Measurements from ENCODE around the gene NVL. TPM values are rescaled to one million over a fixed set of nuclear protein-coding genes. Genes with fewer than 3 reads are reported as not detected.

The NVL gene
- total RNA-seq, 4 donors from 2014 or later: 11.7 to 40.5 (median 15.4) TPM

- H3K4me3 ChIP-seq: no peak overlapping the region
- H3K4me1 ChIP-seq: peaks cover 0 to 34% (median 16%) of the 10 kb centered on the region in 3 donors
- no peaks in the 10 kb centered on the region for H3K9me3 ChIP-seq
- no peak overlapping the region for H3K27ac ChIP-seq
- no peaks in the 10 kb centered on the region for H3K27me3 ChIP-seq
- WGBS, 2 donors (ENCODE audit: low coverage in 1 of 2): 96% methylated on average over 4 to 10 of the region's 11 CpGs
- no peaks in the 10 kb centered on the region for H3K36me3 ChIP-seq
- no peak for TF ChIP-seq POLR2AphosphoS5 (IDR thresholded peaks at IDR 0.05)
- TF ChIP-seq EP300 (IDR thresholded peaks at IDR 0.05): no peak
- no peak for TF ChIP-seq CTCF (IDR thresholded peaks at IDR 0.05)
- no peak for ATAC-seq
Observed at GRCh38 chr1:224180783-224181452, 149.1 kb downstream of the NVL start.

GRCh38 chr1:224178894-224179293 lies 151.1 kb downstream of the NVL start:
- TF ChIP-seq POLR2AphosphoS5 (IDR thresholded peaks at IDR 0.05) (no peak), CTCF (IDR thresholded peaks at IDR 0.05) (no peak), POLR2A (IDR thresholded peaks at IDR 0.05) (no peak), EP300 (IDR thresholded peaks at IDR 0.05) (no peak)
- H3K4me1 ChIP-seq: peaks cover 0 to 24% (median 3%) of the 10 kb centered on the region in 3 donors
- no peaks in the 10 kb centered on the region for H3K36me3 ChIP-seq
- H3K4me3 ChIP-seq: no peak overlapping the region
- no peaks in the 10 kb centered on the region for H3K27me3 ChIP-seq
- no peak overlapping the region for H3K27ac ChIP-seq
- H3K9me3 ChIP-seq: no peaks in the 10 kb centered on the region
- WGBS, 2 donors (ENCODE audit: low coverage in 1 of 2): 81 to 89% methylated on average over 3 to 5 of the region's 5 CpGs
- no peak for ATAC-seq

GRCh38 chr1:224177356-224177999 lies 152.5 kb downstream of the NVL start:
- WGBS, 2 donors (ENCODE audit: low coverage in 1 of 2): 79 to 94% methylated on average over 3 to 6 of the region's 9 CpGs
- Histone ChIP-seq H3K36me3 (no peaks in the 10 kb centered on the region), H3K4me3 (no peak overlapping the region), H3K27me3 (no peaks in the 10 kb centered on the region), H3K9me3 (no peaks in the 10 kb centered on the region), H3K4me1 (peaks cover 0 to 21% (median 3%) of the 10 kb centered on the region in 3 donors), H3K27ac (no peak overlapping the region)
- ATAC-seq: no peak
- TF ChIP-seq EP300 (IDR thresholded peaks at IDR 0.05) (no peak), POLR2AphosphoS5 (IDR thresholded peaks at IDR 0.05) (no peak), POLR2A (IDR thresholded peaks at IDR 0.05) (no peak), CTCF (IDR thresholded peaks at IDR 0.05) (no peak)

Small RNAs within 50 kb of the gene (small RNA-seq; reads per million reads assigned to genes)
- gene MIR320B2 (0 to 0.82 (median 0.06) reads per million in 4 donors), gene RF00139 (0 to 0.09 (median 0) reads per million in 4 donors), gene RNU6-1008P (0 reads per million in 4 donors)

Other genes starting within 250 kb of the NVL start
- gene FBXO28, start 216.1 kb downstream of the NVL start, total RNA-seq: 10 to 100 TPM; 26.5 to 38.1 (median 34.7) TPM
- 100 to 1,000 TPM; 118 to 150 (median 138) TPM for gene DEGS1, start 146.9 kb downstream of the NVL start, total RNA-seq
- 10 to 100 TPM; 35.3 to 63.4 (median 41.5) TPM for gene CNIH4, start 26.7 kb upstream of the NVL start, total RNA-seq
- gene WDR26, start 104.6 kb upstream of the NVL start, total RNA-seq: 10 to 100 TPM; 63.9 to 94.5 (median 77.7) TPM

Measured in gastroesophageal sphincter (tissue), 4 donors.